ENCODE measurements around the gene SMCO2.

Gene SMCO2

GRCh38 chr12:27515671-27516070 lies 69.1 kb downstream of the SMCO2 start:
- Histone ChIP-seq H3K9ac (ENCODE audit: low read length) (no peak overlapping the region), H3K27me3 (ENCODE audit: low read length) (no peaks in the 10 kb centered on the region), H4K20me1 (ENCODE audit: low read depth, low read length) (no peaks in the 10 kb centered on the region)

GRCh38 chr12:27516625-27517024 lies 70.1 kb downstream of the SMCO2 start:
- no peak overlapping the region for H2AFZ ChIP-seq (ENCODE audit: low read depth, low read length, severe bottlenecking)
- no peaks in the 10 kb centered on the region for H3K36me3 ChIP-seq (ENCODE audit: low read length)
- H3K27me3 ChIP-seq (ENCODE audit: low read length), result no peaks in the 10 kb centered on the region
- no peaks in the 10 kb centered on the region for H4K20me1 ChIP-seq (ENCODE audit: low read depth, low read length)
- TF ChIP-seq EZH2phosphoT487 (conservative IDR thresholded peaks at IDR 0.05; ENCODE audit: low read length), result no peak
- TF ChIP-seq CTCF (IDR thresholded peaks at IDR 0.05; ENCODE audit: insufficient read depth, low read length, poor library complexity, severe bottlenecking), result no peak
- no peak overlapping the region for H3K27ac ChIP-seq (ENCODE audit: low read depth, low read length)
- H3K4me2 ChIP-seq (ENCODE audit: low read depth, low read length, poor library complexity, severe bottlenecking), result no peak overlapping the region
- H3K79me2 ChIP-seq (ENCODE audit: insufficient read depth, low read length), result no peaks in the 10 kb centered on the region
- no peaks in the 10 kb centered on the region for H3K9me3 ChIP-seq (ENCODE audit: insufficient read depth, low read length)
- no peaks in the 10 kb centered on the region for H3F3A ChIP-seq (ENCODE audit: insufficient read depth)
- no peak overlapping the region for H3K4me3 ChIP-seq (ENCODE audit: insufficient read depth, low read length, poor library complexity, severe bottlenecking)
- no peaks in the 10 kb centered on the region for H3K9me2 ChIP-seq (replicated peaks; ENCODE audit: insufficient read depth, low read length)
- no peak overlapping the region for H3K9ac ChIP-seq (ENCODE audit: low read length)

More at GRCh38 chr12:27515671-27516070, 69.1 kb downstream of the SMCO2 start:
- Histone ChIP-seq H3K36me3 (ENCODE audit: low read length) (no peaks in the 10 kb centered on the region), H2AFZ (ENCODE audit: low read depth, low read length, severe bottlenecking) (no peak overlapping the region), H3F3A (ENCODE audit: insufficient read depth) (no peaks in the 10 kb centered on the region), H3K4me3 (ENCODE audit: insufficient read depth, low read length, poor library complexity, severe bottlenecking) (no peak overlapping the region), H3K79me2 (ENCODE audit: insufficient read depth, low read length) (no peaks in the 10 kb centered on the region), H3K9me3 (ENCODE audit: insufficient read depth, low read length) (no peaks in the 10 kb centered on the region), H3K4me2 (ENCODE audit: low read depth, low read length, poor library complexity, severe bottlenecking) (no peak overlapping the region), H3K27ac (ENCODE audit: low read depth, low read length) (no peak overlapping the region), H3K9me2 (replicated peaks; ENCODE audit: insufficient read depth, low read length) (no peaks in the 10 kb centered on the region)
- TF ChIP-seq CTCF (IDR thresholded peaks at IDR 0.05; ENCODE audit: insufficient read depth, low read length, poor library complexity, severe bottlenecking) (no peak), EZH2phosphoT487 (conservative IDR thresholded peaks at IDR 0.05; ENCODE audit: low read length) (no peak)

- Histone ChIP-seq H4K20me1 (ENCODE audit: low read depth, low read length) (no peaks in the 10 kb centered on the region), H3K9ac (ENCODE audit: low read length) (no peak overlapping the region), H2AFZ (ENCODE audit: low read depth, low read length, severe bottlenecking) (no peak overlapping the region), H3K9me3 (ENCODE audit: insufficient read depth, low read length) (no peaks in the 10 kb centered on the region), H3F3A (ENCODE audit: insufficient read depth) (no peaks in the 10 kb centered on the region), H3K79me2 (ENCODE audit: insufficient read depth, low read length) (no peaks in the 10 kb centered on the region), H3K27ac (ENCODE audit: low read depth, low read length) (no peak overlapping the region), H3K27me3 (ENCODE audit: low read length) (no peaks in the 10 kb centered on the region), H3K4me2 (ENCODE audit: low read depth, low read length, poor library complexity, severe bottlenecking) (no peak overlapping the region), H3K4me3 (ENCODE audit: insufficient read depth, low read length, poor library complexity, severe bottlenecking) (no peak overlapping the region), H3K36me3 (ENCODE audit: low read length) (no peaks in the 10 kb centered on the region), H3K9me2 (replicated peaks; ENCODE audit: insufficient read depth, low read length) (no peaks in the 10 kb centered on the region)
- TF ChIP-seq CTCF (IDR thresholded peaks at IDR 0.05; ENCODE audit: insufficient read depth, low read length, poor library complexity, severe bottlenecking) (no peak), EZH2phosphoT487 (conservative IDR thresholded peaks at IDR 0.05; ENCODE audit: low read length) (no peak)
Measured at GRCh38 chr12:27517546-27517945, 71.0 kb downstream of the SMCO2 start.
